Neural cell (in vitro differentiated cells): ENCODE measurements around the gene S100P.

ENCODE experiments used
- EZH2 ChIP-seq: fragments of 200-600, 300-800 bp; shearing (Covaris generic), sonication (generic); IDR thresholded peaks from 2 replicates; pipeline ENCODE4 v1.6.1; 2014; ENCODE audit warnings: antibody characterized with exemption, low read length, borderline replicate concordance, mild to moderate bottlenecking; ENCODE audit not compliant: insufficient read depth, poor library complexity, severe bottlenecking
- MXI1 ChIP-seq: fragments of 450-650 bp; conservative IDR thresholded peaks from 2 replicates; pipeline ENCODE4 v1.6.1; 2014; ENCODE audit warnings: antibody characterized with exemption, mild to moderate bottlenecking; ENCODE audit not compliant: poor library complexity, severe bottlenecking
- POLR2AphosphoS5 ChIP-seq: IDR thresholded peaks from 2 replicates; pipeline ENCODE4 v1.6.1; 2012
- RAD21 ChIP-seq: fragments of 450-650 bp; conservative IDR thresholded peaks from 2 replicates; pipeline ENCODE4 v1.6.1; 2014; ENCODE audit warnings: antibody characterized with exemption, mild to moderate bottlenecking, moderate library complexity
- TAF1 ChIP-seq: IDR thresholded peaks from 2 replicates; pipeline ENCODE4 v1.6.1; 2012; ENCODE audit warnings: low read depth
- TF ChIP-seq, protein P1 (sequence below): fragments of 450-650 bp; IDR thresholded peaks from 2 replicates; pipeline ENCODE4 v1.5.1; 2014; ENCODE audit warnings: antibody characterized with exemption, mild to moderate bottlenecking, moderate library complexity; ENCODE audit not compliant: poor library complexity, severe bottlenecking

DNA sequence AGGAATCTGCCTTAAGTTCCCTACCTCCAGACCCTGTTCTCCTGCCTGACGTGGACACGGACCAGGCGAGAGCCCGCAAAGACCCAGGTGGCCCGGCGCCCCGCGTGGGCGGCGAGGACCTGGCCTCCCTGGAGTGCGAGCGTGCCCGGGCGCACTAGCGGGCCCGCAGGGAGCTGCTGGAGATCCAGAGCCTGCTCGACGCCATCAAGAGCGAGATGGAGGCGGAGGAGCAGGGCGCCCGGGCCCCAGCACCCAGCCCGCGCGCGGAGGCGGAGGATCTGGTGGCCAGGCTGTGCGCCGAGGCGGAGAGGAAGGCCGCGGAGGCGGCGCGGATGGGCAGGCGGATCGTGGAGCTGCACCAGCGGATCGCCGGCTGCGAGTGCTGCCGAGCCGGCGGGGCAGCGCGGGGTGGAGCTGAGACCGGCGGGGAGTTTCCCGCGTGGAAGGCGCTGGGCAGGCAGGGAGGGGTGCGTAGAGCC, 35.0 kb upstream of the S100P start:
- TF ChIP-seq, protein P1, sequence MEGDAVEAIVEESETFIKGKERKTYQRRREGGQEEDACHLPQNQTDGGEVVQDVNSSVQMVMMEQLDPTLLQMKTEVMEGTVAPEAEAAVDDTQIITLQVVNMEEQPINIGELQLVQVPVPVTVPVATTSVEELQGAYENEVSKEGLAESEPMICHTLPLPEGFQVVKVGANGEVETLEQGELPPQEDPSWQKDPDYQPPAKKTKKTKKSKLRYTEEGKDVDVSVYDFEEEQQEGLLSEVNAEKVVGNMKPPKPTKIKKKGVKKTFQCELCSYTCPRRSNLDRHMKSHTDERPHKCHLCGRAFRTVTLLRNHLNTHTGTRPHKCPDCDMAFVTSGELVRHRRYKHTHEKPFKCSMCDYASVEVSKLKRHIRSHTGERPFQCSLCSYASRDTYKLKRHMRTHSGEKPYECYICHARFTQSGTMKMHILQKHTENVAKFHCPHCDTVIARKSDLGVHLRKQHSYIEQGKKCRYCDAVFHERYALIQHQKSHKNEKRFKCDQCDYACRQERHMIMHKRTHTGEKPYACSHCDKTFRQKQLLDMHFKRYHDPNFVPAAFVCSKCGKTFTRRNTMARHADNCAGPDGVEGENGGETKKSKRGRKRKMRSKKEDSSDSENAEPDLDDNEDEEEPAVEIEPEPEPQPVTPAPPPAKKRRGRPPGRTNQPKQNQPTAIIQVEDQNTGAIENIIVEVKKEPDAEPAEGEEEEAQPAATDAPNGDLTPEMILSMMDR, result no peak
- TF ChIP-seq EZH2, result no peak
- TF ChIP-seq POLR2AphosphoS5, result no peak
- TF ChIP-seq RAD21, result no peak
- no peak for TF ChIP-seq MXI1
- no peak for TF ChIP-seq TAF1
